ENCODE results near the gene SLC4A4. TPM values are rescaled to one million over a fixed set of nuclear protein-coding genes. Genes with fewer than 3 reads are reported as not detected.

SLC4A4 gene
- total RNA-seq, 4 donors from 2014 or later: 6.6 to 26.8 (median 25.3) TPM

- TF ChIP-seq CTCF (IDR thresholded peaks at IDR 0.05) (no peak), POLR2A (IDR thresholded peaks at IDR 0.05) (no peak)
- H3K27me3 ChIP-seq: no peaks in the 10 kb centered on the region
- no peaks in the 10 kb centered on the region for H3K4me1 ChIP-seq
- no peaks in the 10 kb centered on the region for H3K9me3 ChIP-seq
- no peaks in the 10 kb centered on the region for H3K36me3 ChIP-seq
- H3K27ac ChIP-seq: no peak overlapping the region
- no peak overlapping the region for H3K4me3 ChIP-seq
- no peak for DNase-seq
Observed at GRCh38 chr4:71382125-71382899, 43.5 kb downstream of the SLC4A4 start.

- H3K36me3 ChIP-seq: no peaks in the 10 kb centered on the region
- no peaks in the 10 kb centered on the region for H3K9me3 ChIP-seq
- TF ChIP-seq CTCF (IDR thresholded peaks at IDR 0.05): no peak
- TF ChIP-seq POLR2A (IDR thresholded peaks at IDR 0.05): no peak
- H3K4me1 ChIP-seq: no peaks in the 10 kb centered on the region
- no peak for DNase-seq
- no peak overlapping the region for H3K27ac ChIP-seq
- H3K4me3 ChIP-seq: no peak overlapping the region
- no peaks in the 10 kb centered on the region for H3K27me3 ChIP-seq
Observed at GRCh38 chr4:71382900-71383560, 44.2 kb downstream of the SLC4A4 start.

GRCh38 chr4:71383984-71384383, 45.2 kb downstream of the SLC4A4 start:
- Histone ChIP-seq H3K9me3 (no peaks in the 10 kb centered on the region), H3K4me3 (no peak overlapping the region), H3K27ac (no peak overlapping the region), H3K4me1 (no peaks in the 10 kb centered on the region), H3K27me3 (no peaks in the 10 kb centered on the region), H3K36me3 (no peaks in the 10 kb centered on the region)
- DNase-seq: no peak
- TF ChIP-seq CTCF (IDR thresholded peaks at IDR 0.05) (no peak), POLR2A (IDR thresholded peaks at IDR 0.05) (no peak)

DNA sequence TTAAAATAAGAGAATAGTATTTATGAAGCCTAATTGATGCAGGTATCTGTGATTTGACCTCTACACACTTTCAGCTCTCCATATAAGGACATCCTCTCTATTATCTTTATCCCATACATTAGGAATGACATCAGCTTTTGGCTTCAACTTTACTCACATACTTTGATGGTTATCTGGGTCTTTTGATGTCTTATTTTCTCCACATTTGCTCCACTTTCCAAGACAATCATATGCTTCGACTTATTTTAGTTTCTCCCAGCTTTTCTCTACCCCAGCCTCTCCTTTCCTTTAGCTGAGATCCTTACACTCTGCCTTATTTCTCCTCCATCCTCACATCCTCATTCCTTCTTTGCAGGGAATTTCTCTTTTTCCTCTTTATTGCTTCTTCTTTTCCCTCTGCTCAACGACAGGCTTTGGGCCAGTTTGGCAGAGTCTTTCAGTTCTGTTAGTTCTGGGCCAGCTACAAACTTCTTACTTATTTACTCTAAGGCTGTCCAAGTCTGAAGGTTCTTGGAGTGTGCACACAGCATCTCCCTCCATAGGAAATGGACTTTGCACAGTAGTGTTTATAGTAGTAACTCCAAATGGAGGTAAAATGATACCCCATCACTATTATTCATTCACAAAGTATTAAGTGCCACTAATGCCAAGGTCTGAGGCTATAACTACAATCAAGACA, 50.5 kb downstream of the SLC4A4 start:
- no peak overlapping the region for H3K4me3 ChIP-seq
- H3K4me1 ChIP-seq: no peaks in the 10 kb centered on the region
- TF ChIP-seq POLR2A (IDR thresholded peaks at IDR 0.05) (no peak), CTCF (IDR thresholded peaks at IDR 0.05) (no peak)
- no peaks in the 10 kb centered on the region for H3K36me3 ChIP-seq
- no peak for DNase-seq
- no peak overlapping the region for H3K27ac ChIP-seq
- no peaks in the 10 kb centered on the region for H3K9me3 ChIP-seq
- H3K27me3 ChIP-seq: no peaks in the 10 kb centered on the region

- Histone ChIP-seq H3K36me3 (no peaks in the 10 kb centered on the region), H3K4me3 (no peak overlapping the region), H3K27me3 (no peaks in the 10 kb centered on the region), H3K27ac (no peak overlapping the region), H3K9me3 (no peaks in the 10 kb centered on the region), H3K4me1 (no peaks in the 10 kb centered on the region)
- no peak for TF ChIP-seq POLR2A (IDR thresholded peaks at IDR 0.05)
- TF ChIP-seq CTCF (IDR thresholded peaks at IDR 0.05): no peak
- DNase-seq: no peak
Observed at GRCh38 chr4:71392109-71392508, 53.3 kb downstream of the SLC4A4 start.

Measured in Peyer's patch (tissue), 4 donors.